Lower leg skin (tissue), 4 donors: Measurements from ENCODE around the gene CDR2. TPM values are rescaled to one million over a fixed set of nuclear protein-coding genes. Genes with fewer than 3 reads are reported as not detected.

Source experiments
- DNase-seq, 2 donors: peaks; one replicate each; pipeline ENCODE4 v3.0.0-alpha.2; 2019; ENCODE audit warnings: low spot score in 2 of 2
- H3K4me3 ChIP-seq: fragments of 200-600 bp; sonication (generic); 2 replicates; pipeline ENCODE4 v1.5.1; 2017; ENCODE audit warnings: mild to moderate bottlenecking, low read depth; ENCODE audit not compliant: poor library complexity, severe bottlenecking
- POLR2A ChIP-seq, 2 donors: fragments of 450-650 bp; IDR thresholded peaks; one replicate each; pipeline ENCODE4 v1.6.1; 2016 to 2017; ENCODE audit warnings: antibody characterized with exemption in 2 of 2, mild to moderate bottlenecking in 1 of 2, moderate library complexity in 1 of 2
- WGBS, 2 donors: methylation state at CpG; one replicate each; pipeline ENCODE4 v1.1.5; 2018; 5-methylcytosine and 5-hydroxymethylcytosine counted together
- intact Hi-C: fragments of 100-400 bp; cut with DNase I; formaldehyde crosslinking; loops from one replicate; pipeline ENCODE4 v1.15.0; 2023; ENCODE audit warnings: low total_unique reads
- total RNA-seq, 4 donors: library from RNA; depleted of rRNA; stranded (reverse); fragments of >200 nt; gene quantifications; one replicate each; pipeline ENCODE4 v1.1.0, GENCODE V29; 2016
- TF ChIP-seq, protein P1 (sequence below), 3 donors: fragments of 450-650 bp; IDR thresholded peaks; one replicate each; pipeline ENCODE4 v1.5.1; 2016; ENCODE audit warnings: antibody characterized with exemption in 3 of 3, mild to moderate bottlenecking in 3 of 3, moderate library complexity in 2 of 3

CDR2 gene
- total RNA-seq, 4 donors from 2014 or later: 8.5 to 30.3 (median 16.2) TPM

DNA sequence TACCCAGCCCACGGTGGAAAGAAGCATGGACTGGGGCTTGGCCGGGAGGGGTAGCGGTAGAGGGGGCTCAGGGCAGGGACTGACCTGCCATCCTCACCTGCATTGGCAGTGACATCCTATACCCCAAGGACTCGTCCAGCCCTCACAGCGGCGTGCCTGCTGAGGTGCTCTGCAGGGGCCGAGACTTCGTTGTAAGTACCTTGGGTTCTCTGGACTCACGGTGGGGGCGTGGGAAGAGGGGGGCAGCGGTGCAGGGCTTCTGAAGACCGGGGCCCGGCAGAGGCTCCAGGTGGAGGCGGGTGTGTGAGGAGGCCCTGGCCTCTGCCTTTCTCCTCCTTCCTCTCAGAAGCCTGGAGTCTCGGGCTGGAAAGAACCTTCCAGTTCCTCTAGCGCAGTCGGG lies 51.7 kb downstream of the CDR2 start:
- TF ChIP-seq POLR2A (IDR thresholded peaks at IDR 0.05): no peak
- TF ChIP-seq, protein P1, sequence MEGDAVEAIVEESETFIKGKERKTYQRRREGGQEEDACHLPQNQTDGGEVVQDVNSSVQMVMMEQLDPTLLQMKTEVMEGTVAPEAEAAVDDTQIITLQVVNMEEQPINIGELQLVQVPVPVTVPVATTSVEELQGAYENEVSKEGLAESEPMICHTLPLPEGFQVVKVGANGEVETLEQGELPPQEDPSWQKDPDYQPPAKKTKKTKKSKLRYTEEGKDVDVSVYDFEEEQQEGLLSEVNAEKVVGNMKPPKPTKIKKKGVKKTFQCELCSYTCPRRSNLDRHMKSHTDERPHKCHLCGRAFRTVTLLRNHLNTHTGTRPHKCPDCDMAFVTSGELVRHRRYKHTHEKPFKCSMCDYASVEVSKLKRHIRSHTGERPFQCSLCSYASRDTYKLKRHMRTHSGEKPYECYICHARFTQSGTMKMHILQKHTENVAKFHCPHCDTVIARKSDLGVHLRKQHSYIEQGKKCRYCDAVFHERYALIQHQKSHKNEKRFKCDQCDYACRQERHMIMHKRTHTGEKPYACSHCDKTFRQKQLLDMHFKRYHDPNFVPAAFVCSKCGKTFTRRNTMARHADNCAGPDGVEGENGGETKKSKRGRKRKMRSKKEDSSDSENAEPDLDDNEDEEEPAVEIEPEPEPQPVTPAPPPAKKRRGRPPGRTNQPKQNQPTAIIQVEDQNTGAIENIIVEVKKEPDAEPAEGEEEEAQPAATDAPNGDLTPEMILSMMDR (IDR thresholded peaks at IDR 0.05): no peak
- intact Hi-C loops: loop anchor here (10.0 kb wide), 1 partner anchor 52 kb away; the partner anchor contains the start of gene CDR2
- H3K4me3 ChIP-seq: no peak overlapping the region
- DNase-seq: peak in 1 of 2 donors; percentile 79
- WGBS, 2 donors: 88 to 93% methylated on average over 17 of the region's 17 CpGs

DNA sequence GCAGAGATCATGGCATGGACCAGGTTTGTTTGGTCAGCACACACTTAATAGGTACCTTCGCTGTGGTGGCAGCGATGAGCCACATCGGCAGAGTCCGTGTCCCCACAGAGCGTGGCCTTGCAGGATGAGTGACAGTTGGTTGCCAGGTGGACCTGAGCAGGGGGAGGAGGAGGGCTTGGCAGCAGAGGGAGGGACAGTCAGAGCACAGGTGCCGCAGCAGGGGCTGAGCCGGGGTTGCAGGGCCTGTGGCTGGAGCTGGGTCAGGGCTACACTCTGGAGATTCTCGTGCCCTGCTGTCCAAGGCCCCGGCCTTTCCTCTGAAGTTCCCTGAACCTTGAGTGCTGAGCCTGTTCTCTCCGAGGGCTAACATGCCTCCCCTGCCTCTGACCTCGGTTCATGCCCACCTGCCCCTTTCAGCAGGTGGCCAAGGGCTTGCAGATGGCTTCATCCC lies 52.4 kb downstream of the CDR2 start:
- TF ChIP-seq, protein P1 (IDR thresholded peaks at IDR 0.05): no peak
- TF ChIP-seq POLR2A (IDR thresholded peaks at IDR 0.05): no peak
- WGBS, 2 donors: 87 to 92% methylated on average over 7 to 8 of the region's 11 CpGs
- DNase-seq: peak in 1 of 2 donors; percentile 78
- no peak overlapping the region for H3K4me3 ChIP-seq
- intact Hi-C loops: loop anchor here (10.0 kb wide), 1 partner anchor 53 kb away; the partner anchor contains the start of gene CDR2

DNA sequence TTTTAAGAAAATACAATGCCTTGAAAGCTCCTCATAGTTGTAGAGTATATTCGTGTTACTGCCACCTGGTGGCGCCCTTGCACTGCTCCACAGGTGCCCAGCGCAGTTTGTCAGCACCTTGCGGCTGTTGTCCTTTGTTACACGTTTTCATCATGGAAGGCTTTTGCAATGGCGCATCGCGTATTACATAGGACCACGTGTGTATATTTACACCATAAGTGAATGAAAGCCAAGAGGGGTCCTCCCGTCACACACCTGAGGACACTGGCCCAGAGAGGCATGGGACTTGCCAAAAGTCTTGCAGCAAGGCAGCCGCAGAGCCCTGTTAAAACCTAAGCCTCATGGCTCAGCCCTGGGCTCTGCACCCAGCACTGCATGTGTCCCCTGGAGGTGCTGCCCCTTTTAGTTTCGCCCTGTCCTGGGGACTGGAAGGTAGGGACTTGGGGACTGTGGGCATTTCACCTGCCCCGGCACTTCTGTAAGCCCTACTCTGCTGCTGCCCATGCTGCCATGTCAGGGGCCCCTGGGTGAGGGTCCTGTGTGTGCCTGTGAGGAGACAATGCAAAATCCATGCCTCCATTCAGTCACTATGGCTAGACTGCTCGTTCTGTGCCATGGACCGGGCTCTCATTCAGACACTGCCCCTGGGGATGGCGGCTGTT lies 52.9 kb downstream of the CDR2 start:
- WGBS, 2 donors: 23 to 46% methylated on average over 11 to 16 of the region's 16 CpGs
- intact Hi-C loops: loop anchor here (10.0 kb wide), 1 partner anchor 53 kb away; the partner anchor contains the start of gene CDR2
- H3K4me3 ChIP-seq: no peak overlapping the region
- peak; percentile 66 to 91 for DNase-seq
- TF ChIP-seq, protein P1 (IDR thresholded peaks at IDR 0.05): peak in 1 of 3 donors; percentile 49
- TF ChIP-seq POLR2A (IDR thresholded peaks at IDR 0.05): no peak

DNA sequence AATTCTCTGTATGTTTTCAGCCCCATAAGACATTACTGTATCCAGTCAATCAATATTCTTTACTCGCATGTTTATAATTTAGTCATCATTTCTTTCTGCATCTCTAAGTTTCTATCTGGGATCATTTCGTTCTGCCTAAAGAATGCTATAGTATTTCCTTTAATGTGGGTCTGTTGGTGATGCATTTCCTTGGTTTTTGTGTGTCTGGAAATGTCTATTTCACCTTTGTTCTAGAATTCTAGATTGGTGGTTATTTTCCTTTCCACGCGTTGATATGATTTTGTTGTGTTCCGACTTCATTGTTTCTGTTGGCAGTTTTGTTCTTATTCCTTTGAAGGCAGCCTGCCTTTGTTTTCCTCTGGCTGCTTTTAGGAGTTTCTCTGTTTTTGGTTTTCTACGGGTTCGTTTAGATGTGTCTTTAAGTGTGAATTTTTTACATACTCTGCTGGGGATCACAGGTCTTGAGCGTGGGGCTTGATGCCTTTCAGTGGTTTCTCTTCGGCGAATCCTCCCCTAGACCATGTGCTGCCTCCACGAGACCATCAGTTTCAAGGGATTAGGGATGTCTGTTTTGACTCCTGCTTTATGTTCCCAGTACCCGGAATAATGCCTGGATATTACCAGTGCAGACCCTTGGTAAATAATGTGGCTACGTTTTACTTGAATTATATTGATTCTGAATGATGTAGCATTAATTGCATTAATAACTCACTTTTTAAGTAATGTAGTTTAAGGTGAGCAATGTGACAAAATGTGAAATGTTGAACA lies 53.7 kb downstream of the CDR2 start:
- DNase-seq: peak in 1 of 2 donors; percentile 8
- H3K4me3 ChIP-seq: no peak overlapping the region
- 75 to 78% methylated on average over 13 of the region's 13 CpGs for WGBS, 2 donors
- no peak for TF ChIP-seq POLR2A (IDR thresholded peaks at IDR 0.05)
- TF ChIP-seq, protein P1 (IDR thresholded peaks at IDR 0.05): no peak
- intact Hi-C loops: loop anchor here (10.0 kb wide), 1 partner anchor 54 kb away; the partner anchor contains the start of gene CDR2

DNA sequence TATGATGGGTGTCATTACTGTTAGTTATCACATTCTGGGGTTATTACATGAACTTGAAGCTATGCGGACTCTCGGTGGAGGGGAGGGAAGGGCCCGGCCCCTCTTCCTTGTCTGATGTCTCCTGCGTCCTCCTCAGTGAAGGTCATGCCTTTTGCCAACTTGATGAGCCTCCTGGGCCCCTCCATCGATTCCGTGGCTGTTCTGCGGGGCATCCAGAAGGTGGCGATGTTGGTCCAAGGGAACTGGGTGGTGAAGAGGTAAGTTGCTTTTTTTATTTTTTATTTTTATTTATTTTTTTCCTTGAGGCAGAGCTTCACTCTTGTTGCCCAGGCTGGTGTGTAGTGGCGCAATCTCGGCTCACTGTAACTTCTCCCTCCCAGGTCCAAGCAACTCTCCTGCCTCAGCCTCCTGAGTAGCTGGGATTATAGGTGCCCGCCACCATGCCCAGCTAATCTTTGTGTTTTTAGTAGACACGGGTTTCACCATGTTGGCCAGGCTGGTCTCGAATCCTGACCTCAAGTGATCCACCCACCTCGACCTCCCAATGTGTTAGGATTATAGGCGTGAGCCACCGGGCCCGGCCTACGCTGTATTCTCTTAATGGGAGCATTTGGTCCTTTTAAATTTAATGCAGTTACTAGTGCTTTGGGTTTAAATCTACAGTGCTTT lies 55.6 kb downstream of the CDR2 start:
- no peak overlapping the region for H3K4me3 ChIP-seq
- WGBS, 2 donors: 74 to 76% methylated on average over 18 of the region's 18 CpGs
- intact Hi-C loops: no loop called here
- peak in 1 of 2 donors; percentile 79 for DNase-seq
- no peak for TF ChIP-seq POLR2A (IDR thresholded peaks at IDR 0.05)
